NCI-H345 (cell line): ENCODE data around the gene CARD10.

Source experiments
- DNase-seq: peaks from one replicate; lab custom pipeline; 2025; lab: John Stamatoyannopoulos, UW

Gene CARD10

DNA sequence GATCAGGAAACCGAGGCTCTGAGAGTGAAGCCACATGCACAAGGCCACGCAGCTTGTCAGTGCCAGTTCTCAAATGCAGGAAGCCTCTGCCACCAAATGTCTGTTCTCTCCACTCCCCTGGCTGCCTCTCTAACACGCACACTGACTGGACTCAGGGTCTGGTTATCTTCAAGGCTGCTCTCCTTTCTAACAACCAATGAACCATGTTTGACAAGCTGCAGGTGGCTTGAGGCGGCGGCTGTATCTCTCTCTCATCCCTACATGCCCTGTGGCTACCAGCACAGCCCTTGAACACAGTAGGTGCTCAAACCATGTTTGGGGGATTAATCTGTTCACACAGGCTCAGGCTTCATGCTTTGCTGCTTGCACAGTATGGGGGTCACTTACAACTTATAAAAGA is 56.8 kb downstream of the CARD10 start:
- DNase-seq = peak; percentile 67

GRCh38 chr22:37461961-37462360 is 57.3 kb downstream of the CARD10 start:
- peak; percentile 71 for DNase-seq

DNA sequence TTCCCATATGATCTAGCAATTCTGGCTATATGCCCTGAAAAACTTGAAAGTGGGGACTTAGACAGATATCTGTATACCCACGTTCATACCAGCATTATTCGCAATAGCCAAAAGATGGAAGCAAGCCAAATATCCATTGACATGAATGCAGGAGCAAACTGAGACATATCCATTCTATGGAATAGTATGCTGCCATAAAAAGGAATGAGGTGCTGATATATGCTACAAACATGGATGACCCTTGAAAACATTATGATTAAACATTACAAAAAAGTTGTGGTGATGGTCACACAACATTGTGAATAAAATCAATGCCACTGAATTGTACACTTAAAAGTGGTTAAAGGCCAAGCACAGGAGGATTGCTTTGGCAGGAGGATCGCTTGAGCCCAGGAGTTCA is 58.5 kb downstream of the CARD10 start:
- no peak for DNase-seq

DNA sequence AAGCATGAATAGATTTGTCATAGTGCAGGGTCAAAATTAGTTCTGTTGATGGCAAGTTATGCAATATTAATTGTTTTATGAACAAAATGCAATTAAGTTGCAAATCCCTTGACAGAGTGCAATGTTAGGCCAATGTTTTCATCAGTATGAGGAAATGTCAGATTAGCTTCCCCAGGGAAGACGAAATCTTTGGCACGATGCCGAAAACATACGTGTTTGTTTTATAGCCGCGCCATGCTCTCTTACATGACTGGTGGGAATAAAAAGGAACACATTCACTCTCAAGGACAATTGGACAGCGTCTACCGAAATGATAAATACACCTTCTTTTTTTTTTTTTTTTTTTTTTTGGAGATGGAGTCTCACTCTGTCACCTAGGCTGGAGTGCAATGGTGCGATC is 60.0 kb downstream of the CARD10 start:
- peak; percentile 84 for DNase-seq

GRCh38 chr22:37457093-37457893 is 61.9 kb downstream of the CARD10 start:
- peak; percentile 64 for DNase-seq

- DNase-seq = no peak
Observed at GRCh38 chr22:37456346-37456745, 62.9 kb downstream of the CARD10 start.

- no peak for DNase-seq
Observed at GRCh38 chr22:37455896-37456295, 63.3 kb downstream of the CARD10 start.

DNA sequence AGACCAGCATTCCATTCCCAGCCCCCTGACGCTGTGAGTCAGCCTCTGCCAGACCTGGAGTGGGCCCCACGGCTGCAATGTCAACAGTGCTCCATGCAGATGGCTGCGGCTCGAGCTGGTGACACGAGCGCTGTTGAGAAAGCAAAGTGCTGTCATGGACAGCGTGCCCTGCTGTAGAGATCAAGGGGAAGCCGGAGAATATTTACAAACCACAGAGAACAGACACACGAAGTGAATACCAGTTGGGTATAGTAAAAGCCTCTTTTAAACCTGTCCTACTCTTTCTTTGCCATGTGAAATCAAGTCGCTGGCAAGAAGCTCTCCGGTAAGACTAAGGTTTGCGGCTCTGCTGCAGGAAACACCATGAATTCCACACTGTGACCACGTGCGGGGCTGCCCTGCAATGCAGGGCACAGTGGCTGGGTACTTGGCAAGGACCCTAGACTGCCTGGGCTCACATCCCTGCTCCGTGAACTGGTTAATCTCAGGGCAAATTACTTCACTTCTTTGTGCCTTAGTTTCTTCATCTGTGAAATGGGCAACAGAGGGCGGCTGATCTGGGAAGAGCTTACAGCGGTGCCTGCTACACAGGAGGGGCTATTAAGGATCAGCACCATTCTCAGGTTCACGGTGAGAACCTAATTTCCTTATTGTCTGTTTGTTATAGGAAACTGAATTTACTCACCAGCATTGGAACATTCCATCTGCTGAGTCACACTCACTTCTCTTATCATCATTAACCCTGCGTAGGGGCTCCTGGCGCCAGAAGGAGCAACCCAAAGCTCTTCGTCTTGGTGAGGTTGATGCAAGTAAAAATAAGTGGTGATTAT is 64.1 kb downstream of the CARD10 start:
- peak; percentile 17 for DNase-seq

- DNase-seq = no peak
Observed at GRCh38 chr22:37453696-37454095, 65.5 kb downstream of the CARD10 start.

- DNase-seq = no peak
Observed at GRCh38 chr22:37451218-37451617, 68.0 kb downstream of the CARD10 start.

- peak; percentile 28 for DNase-seq
Observed at GRCh38 chr22:37449331-37450001, 69.7 kb downstream of the CARD10 start.

DNA sequence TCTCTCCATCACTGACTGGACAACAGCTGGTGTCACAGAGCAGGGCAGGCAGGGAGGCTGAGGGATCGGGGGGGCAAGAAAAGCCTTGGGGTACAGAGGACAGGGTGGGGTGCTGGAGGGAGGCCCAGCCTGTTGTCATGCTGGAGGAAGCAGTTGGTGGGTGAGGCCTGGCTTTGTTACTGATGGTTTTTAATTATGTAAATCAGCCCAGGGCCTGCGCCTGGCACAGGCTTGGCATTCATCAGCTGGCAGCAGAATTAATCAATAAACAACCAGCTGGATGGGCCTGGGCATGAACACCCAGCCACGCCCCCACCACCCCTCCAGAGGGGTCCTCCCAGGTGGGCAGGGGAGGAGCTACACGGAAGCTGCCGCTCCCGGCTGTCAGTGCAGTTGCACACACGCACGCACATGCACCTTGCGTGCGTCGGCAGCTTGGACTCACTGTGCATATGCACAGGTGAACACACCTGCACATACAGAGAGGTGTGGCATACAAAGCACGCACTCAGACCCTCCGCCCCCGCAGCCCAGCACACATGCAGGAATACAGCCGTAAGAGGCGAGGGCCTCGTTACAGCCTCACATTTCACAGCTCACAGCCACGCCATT is 70.6 kb downstream of the CARD10 start:
- peak; percentile 88 for DNase-seq

DNA sequence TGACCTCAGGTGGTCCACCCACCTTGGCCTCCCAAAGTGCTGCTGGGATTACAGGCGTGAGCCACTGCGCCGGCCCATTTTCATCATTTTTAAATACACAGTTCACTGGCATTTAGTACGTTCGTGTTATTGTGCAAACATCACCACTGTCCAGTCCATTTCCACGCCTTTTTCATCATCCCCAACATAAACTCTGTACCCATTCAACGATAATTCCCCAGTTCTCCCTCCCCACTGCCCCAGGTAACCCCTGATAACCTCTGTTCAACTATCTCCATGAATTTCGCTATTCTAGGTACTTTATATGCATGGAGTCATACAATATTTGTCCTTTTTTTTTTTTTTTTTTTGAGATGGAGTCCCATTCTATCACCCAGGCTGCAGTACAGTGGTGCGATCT is 73.7 kb downstream of the CARD10 start:
- DNase-seq = no peak

- DNase-seq = no peak
Observed at GRCh38 chr22:37443977-37444376, 75.2 kb downstream of the CARD10 start.

- DNase-seq = no peak
Observed at GRCh38 chr22:37443086-37443485, 76.1 kb downstream of the CARD10 start.

GRCh38 chr22:37442537-37442936 is 76.7 kb downstream of the CARD10 start:
- no peak for DNase-seq

GRCh38 chr22:37442135-37442534 is 77.1 kb downstream of the CARD10 start:
- DNase-seq = no peak

DNA sequence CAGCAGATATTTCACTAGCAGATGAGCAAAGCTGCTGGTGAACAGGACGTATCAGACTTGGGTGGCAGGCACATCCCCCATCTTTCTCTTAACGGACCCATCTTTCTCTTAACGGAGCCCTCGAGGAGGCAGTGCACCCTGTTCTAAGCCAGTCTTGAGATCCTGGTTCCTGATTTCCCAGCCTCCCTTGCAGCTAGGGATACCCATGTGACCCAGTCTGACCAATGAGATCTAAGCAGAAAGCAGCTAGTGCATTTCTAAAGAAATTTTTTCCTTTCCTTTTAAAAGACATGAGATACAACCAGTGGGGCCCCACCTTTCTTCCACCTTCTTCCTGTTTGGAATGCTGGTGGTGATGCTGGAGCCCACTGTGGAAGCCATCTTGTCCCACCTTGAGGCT is 78.3 kb downstream of the CARD10 start:
- DNase-seq = no peak
